Measurements from ENCODE around the gene NTRK3.
"Not testable (repeated sequence)": the region's sequence is repeated elsewhere in the genome, so short reads cannot be mapped to it uniquely, and the experiment has no call there.

Gene NTRK3

GRCh38 chr15:88071141-88071540, 185.4 kb downstream of the NTRK3 start:
- no peak for DNase-seq

- no peak for DNase-seq
These were observed 187.0 kb downstream of the NTRK3 start for GRCh38 chr15:88069561-88069960.

- DNase-seq: no peak
These were observed 189.2 kb downstream of the NTRK3 start for GRCh38 chr15:88067331-88067685.

- no peak for DNase-seq
These were observed 189.8 kb downstream of the NTRK3 start for GRCh38 chr15:88066636-88067330.

- no peak for DNase-seq
These were observed 195.1 kb downstream of the NTRK3 start for GRCh38 chr15:88061452-88061851.

GRCh38 chr15:88060383-88060782, 196.2 kb downstream of the NTRK3 start:
- no peak for DNase-seq

GRCh38 chr15:88057836-88058235, 198.7 kb downstream of the NTRK3 start:
- no peak for DNase-seq

GRCh38 chr15:88049506-88049905, 207.0 kb downstream of the NTRK3 start:
- DNase-seq: no peak

GRCh38 chr15:88048755-88049154, 207.8 kb downstream of the NTRK3 start:
- no peak for DNase-seq

GRCh38 chr15:88048237-88048636, 208.3 kb downstream of the NTRK3 start:
- DNase-seq: no peak

- no peak for DNase-seq
These were observed 209.9 kb downstream of the NTRK3 start for GRCh38 chr15:88046576-88047129.

GRCh38 chr15:88043396-88043795, 213.1 kb downstream of the NTRK3 start:
- DNase-seq: no peak

GRCh38 chr15:88042047-88042446, 214.5 kb downstream of the NTRK3 start:
- DNase-seq: no peak

- no peak for DNase-seq
These were observed 216.0 kb downstream of the NTRK3 start for GRCh38 chr15:88040516-88040915.

- DNase-seq: no peak
These were observed 218.3 kb downstream of the NTRK3 start for GRCh38 chr15:88038261-88038660.

- DNase-seq: no peak
These were observed 220.2 kb downstream of the NTRK3 start for GRCh38 chr15:88036154-88036839.

- DNase-seq: no peak
These were observed 221.2 kb downstream of the NTRK3 start for GRCh38 chr15:88035381-88035780.

GRCh38 chr15:88033421-88033820, 223.1 kb downstream of the NTRK3 start:
- not testable (repeated sequence) for DNase-seq

- DNase-seq: no peak
These were observed 223.8 kb downstream of the NTRK3 start for GRCh38 chr15:88032787-88033186.

- no peak for DNase-seq
These were observed 225.1 kb downstream of the NTRK3 start for GRCh38 chr15:88031461-88031860.

GRCh38 chr15:88029696-88030095, 226.8 kb downstream of the NTRK3 start:
- no peak for DNase-seq

- DNase-seq: no peak
These were observed 228.5 kb downstream of the NTRK3 start for GRCh38 chr15:88028024-88028423.

GRCh38 chr15:88023914-88024313, 232.6 kb downstream of the NTRK3 start:
- no peak for DNase-seq

GRCh38 chr15:88022716-88023115, 233.8 kb downstream of the NTRK3 start:
- DNase-seq: no peak
